ENCODE results near the gene KLHL24. TPM values are rescaled to one million over a fixed set of nuclear protein-coding genes. Genes with fewer than 3 reads are reported as not detected.

The KLHL24 gene
- polyA plus RNA-seq, 1 donor (not counting 4 experiments of a cell fraction or from before 2014, with no cell fraction given) = 12.0 TPM

DNA sequence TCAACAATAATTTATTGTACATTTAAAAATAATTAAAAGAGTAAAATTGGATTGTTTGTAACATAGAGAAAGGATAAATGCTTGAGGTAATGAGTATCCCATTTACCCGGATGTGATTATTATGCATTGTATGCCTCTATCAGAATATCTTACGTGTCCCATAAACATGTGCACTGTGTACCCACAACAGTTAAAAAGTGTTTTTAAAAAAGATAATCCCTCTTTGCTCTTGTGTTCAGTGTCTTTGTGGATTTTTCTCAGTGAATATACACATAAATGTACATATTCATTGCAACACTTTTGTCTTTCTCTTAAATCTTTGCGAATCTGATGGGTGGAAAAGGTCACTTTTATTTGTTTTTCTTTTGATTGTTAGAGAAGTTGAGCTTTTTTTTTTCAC is 82.6 kb downstream of the KLHL24 start:
- H3K4me2 ChIP-seq (ENCODE audit: control insufficient read depth, extremely low read depth, insufficient read depth, low read depth, low read length) = no peak overlapping the region
- no peak overlapping the region for H3K27ac ChIP-seq (ENCODE audit: control insufficient read depth, insufficient read depth, low read length)
- dilution Hi-C loops (cut with MboI; ENCODE audit: extremely low pct_ligation_motif_present, low sequenced_read_pairs) = no loop called here
- FAIRE-seq = no peak
- H3K9me3 ChIP-seq (ENCODE audit: control insufficient read depth, low read depth, low read length) = no peaks in the 10 kb centered on the region
- no peak overlapping the region for H3K4me3 ChIP-seq (ENCODE audit: control insufficient read depth in 2 of 3, extremely low read depth in 1 of 3, insufficient read depth in 2 of 3, low read depth in 1 of 3, low read length in 3 of 3)
- H3K9me1 ChIP-seq (ENCODE audit: control insufficient read depth, extremely low read depth, insufficient read depth, low read length) = no peaks in the 10 kb centered on the region
- no peaks in the 10 kb centered on the region for H3K27me3 ChIP-seq (ENCODE audit: control insufficient read depth, extremely low read depth, insufficient read depth, low read length)
- no peak for TF ChIP-seq EZH2 (IDR thresholded peaks at IDR 0.05; ENCODE audit: low read length)
- TF ChIP-seq, protein P1, sequence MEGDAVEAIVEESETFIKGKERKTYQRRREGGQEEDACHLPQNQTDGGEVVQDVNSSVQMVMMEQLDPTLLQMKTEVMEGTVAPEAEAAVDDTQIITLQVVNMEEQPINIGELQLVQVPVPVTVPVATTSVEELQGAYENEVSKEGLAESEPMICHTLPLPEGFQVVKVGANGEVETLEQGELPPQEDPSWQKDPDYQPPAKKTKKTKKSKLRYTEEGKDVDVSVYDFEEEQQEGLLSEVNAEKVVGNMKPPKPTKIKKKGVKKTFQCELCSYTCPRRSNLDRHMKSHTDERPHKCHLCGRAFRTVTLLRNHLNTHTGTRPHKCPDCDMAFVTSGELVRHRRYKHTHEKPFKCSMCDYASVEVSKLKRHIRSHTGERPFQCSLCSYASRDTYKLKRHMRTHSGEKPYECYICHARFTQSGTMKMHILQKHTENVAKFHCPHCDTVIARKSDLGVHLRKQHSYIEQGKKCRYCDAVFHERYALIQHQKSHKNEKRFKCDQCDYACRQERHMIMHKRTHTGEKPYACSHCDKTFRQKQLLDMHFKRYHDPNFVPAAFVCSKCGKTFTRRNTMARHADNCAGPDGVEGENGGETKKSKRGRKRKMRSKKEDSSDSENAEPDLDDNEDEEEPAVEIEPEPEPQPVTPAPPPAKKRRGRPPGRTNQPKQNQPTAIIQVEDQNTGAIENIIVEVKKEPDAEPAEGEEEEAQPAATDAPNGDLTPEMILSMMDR (optimal IDR thresholded peaks at IDR 0.05 in 1 of 3, IDR thresholded peaks at IDR 0.05 in 1 of 3, conservative IDR thresholded peaks at IDR 0.05 in 1 of 3; ENCODE audit: extremely low read depth in 1 of 3, insufficient read depth in 2 of 3, low read length in 3 of 3) = no peak
- H3K4me1 ChIP-seq (ENCODE audit: control insufficient read depth, extremely low read depth, insufficient read depth, low read length) = no peaks in the 10 kb centered on the region
- H3K79me2 ChIP-seq (ENCODE audit: control insufficient read depth, insufficient read depth, low read length) = peaks cover 14% of the 10 kb centered on the region
- peaks cover 14 to 21% of the 10 kb centered on the region in 2 experiments for H3K36me3 ChIP-seq (ENCODE audit: control insufficient read depth in 2 of 2, extremely low read depth in 1 of 2, insufficient read depth in 2 of 2, low read length in 2 of 2)
- no peaks in the 10 kb centered on the region for H4K20me1 ChIP-seq (ENCODE audit: control insufficient read depth, extremely low read depth, insufficient read depth, low read length)
- no peak overlapping the region for H2AFZ ChIP-seq (ENCODE audit: control insufficient read depth, low read length)
- H3K9ac ChIP-seq (ENCODE audit: control insufficient read depth, extremely low read depth, insufficient read depth, low read length) = no peak overlapping the region
- no peak for DNase-seq (ENCODE audit: low read depth, low spot score)

DNA sequence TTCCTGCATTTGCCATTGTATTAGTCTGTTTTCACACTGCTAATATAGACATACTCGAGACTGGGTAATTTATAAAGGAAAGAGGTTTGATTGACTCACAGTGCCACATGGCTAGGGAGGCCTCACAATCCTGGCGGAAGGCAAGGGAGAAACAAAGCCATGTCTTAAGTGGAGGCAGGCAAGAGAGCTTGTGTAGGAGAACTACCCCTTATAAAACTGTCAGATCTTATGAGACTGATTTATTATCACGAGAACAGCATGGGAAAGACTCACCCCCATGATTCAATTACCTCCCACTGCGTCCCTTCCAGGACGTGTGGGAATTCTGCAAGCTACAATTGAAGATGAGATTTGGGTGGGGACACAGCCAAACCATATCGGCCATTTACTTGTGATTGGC is 90.0 kb downstream of the KLHL24 start:
- H3K4me2 ChIP-seq (ENCODE audit: control insufficient read depth, extremely low read depth, insufficient read depth, low read depth, low read length) = no peak overlapping the region
- H2AFZ ChIP-seq (ENCODE audit: control insufficient read depth, low read length) = no peak overlapping the region
- H3K9me3 ChIP-seq (ENCODE audit: control insufficient read depth, low read depth, low read length) = no peaks in the 10 kb centered on the region
- no peak for FAIRE-seq
- H3K79me2 ChIP-seq (ENCODE audit: control insufficient read depth, insufficient read depth, low read length) = no peaks in the 10 kb centered on the region
- DNase-seq (ENCODE audit: low read depth, low spot score) = no peak
- TF ChIP-seq, protein P1 (optimal IDR thresholded peaks at IDR 0.05 in 1 of 3, IDR thresholded peaks at IDR 0.05 in 1 of 3, conservative IDR thresholded peaks at IDR 0.05 in 1 of 3; ENCODE audit: extremely low read depth in 1 of 3, insufficient read depth in 2 of 3, low read length in 3 of 3) = no peak
- TF ChIP-seq EZH2 (IDR thresholded peaks at IDR 0.05; ENCODE audit: low read length) = no peak
- no peak overlapping the region for H3K9ac ChIP-seq (ENCODE audit: control insufficient read depth, extremely low read depth, insufficient read depth, low read length)
- H3K27me3 ChIP-seq (ENCODE audit: control insufficient read depth, extremely low read depth, insufficient read depth, low read length) = no peaks in the 10 kb centered on the region
- no peaks in the 10 kb centered on the region for H4K20me1 ChIP-seq (ENCODE audit: control insufficient read depth, extremely low read depth, insufficient read depth, low read length)
- H3K36me3 ChIP-seq (ENCODE audit: control insufficient read depth in 2 of 2, extremely low read depth in 1 of 2, insufficient read depth in 2 of 2, low read length in 2 of 2) = peaks cover 17 to 24% of the 10 kb centered on the region in 2 experiments
- no peaks in the 10 kb centered on the region for H3K4me1 ChIP-seq (ENCODE audit: control insufficient read depth, extremely low read depth, insufficient read depth, low read length)
- H3K9me1 ChIP-seq (ENCODE audit: control insufficient read depth, extremely low read depth, insufficient read depth, low read length) = no peaks in the 10 kb centered on the region
- no peak overlapping the region for H3K4me3 ChIP-seq (ENCODE audit: control insufficient read depth in 2 of 3, extremely low read depth in 1 of 3, insufficient read depth in 2 of 3, low read depth in 1 of 3, low read length in 3 of 3)
- H3K27ac ChIP-seq (ENCODE audit: control insufficient read depth, insufficient read depth, low read length) = no peak overlapping the region
- dilution Hi-C loops (cut with MboI; ENCODE audit: extremely low pct_ligation_motif_present, low sequenced_read_pairs) = no loop called here
